Mesangial cell (primary cell): ENCODE results near the gene ANKIB1. TPM values are rescaled to one million over a fixed set of nuclear protein-coding genes. Genes with fewer than 3 reads are reported as not detected.

Source experiments
- total RNA-seq: library from RNA; depleted of rRNA; stranded (reverse); fragments of >200 nt; gene quantifications from 2 replicates; pipeline ENCODE4 v1.2.3, GENCODE V29; 2015

Gene ANKIB1, protein sequence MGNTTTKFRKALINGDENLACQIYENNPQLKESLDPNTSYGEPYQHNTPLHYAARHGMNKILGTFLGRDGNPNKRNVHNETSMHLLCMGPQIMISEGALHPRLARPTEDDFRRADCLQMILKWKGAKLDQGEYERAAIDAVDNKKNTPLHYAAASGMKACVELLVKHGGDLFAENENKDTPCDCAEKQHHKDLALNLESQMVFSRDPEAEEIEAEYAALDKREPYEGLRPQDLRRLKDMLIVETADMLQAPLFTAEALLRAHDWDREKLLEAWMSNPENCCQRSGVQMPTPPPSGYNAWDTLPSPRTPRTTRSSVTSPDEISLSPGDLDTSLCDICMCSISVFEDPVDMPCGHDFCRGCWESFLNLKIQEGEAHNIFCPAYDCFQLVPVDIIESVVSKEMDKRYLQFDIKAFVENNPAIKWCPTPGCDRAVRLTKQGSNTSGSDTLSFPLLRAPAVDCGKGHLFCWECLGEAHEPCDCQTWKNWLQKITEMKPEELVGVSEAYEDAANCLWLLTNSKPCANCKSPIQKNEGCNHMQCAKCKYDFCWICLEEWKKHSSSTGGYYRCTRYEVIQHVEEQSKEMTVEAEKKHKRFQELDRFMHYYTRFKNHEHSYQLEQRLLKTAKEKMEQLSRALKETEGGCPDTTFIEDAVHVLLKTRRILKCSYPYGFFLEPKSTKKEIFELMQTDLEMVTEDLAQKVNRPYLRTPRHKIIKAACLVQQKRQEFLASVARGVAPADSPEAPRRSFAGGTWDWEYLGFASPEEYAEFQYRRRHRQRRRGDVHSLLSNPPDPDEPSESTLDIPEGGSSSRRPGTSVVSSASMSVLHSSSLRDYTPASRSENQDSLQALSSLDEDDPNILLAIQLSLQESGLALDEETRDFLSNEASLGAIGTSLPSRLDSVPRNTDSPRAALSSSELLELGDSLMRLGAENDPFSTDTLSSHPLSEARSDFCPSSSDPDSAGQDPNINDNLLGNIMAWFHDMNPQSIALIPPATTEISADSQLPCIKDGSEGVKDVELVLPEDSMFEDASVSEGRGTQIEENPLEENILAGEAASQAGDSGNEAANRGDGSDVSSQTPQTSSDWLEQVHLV
- total RNA-seq, result 23.8 and 27.1 TPM in 2 replicates

DNA sequence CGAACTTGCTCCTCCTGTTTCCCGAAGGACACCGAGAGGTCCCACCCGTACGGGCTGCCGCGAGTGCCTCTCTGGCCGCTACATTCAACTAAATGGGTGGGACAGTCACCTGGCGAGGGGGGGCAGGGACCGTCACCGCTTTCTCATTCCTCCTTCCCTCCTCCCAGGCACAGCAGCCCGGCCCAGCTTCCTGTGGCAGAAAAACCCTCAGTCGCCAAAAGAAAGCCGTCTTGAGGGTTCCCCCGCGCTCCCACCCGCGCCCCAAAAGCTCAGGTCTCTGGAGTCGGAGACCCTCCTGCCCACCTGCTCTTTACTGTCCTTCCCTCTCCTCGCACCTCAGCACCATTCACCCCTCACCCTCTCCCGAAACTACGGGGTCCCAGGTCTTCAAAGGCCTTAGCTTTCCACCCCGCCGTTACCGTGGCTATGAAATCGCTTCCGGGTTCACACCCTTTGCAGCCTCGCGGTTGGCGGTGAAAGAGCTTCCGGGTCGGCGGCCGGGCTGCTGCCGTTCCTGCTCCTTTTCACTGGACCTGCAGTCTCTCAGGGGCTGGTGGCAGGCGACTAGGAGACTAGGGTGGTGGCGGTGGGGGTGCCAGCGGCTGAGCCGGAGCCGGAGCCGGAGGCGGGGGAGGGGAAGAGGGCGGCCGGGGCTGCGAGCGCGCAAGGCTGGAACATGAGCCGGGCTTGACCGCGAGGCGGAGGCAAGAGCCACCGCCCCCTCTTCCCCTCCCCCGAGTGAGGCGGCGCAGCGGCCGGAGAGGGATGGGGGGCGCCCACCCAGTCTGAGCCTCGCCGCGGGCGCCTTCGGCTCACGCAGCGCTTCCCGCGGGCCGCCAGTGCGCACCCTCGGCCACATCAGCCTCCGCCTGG lies at the start of gene ANKIB1, which contains the start of gene KRIT1:
Gene ANKIB1 (plus strand): TSS at position 488 of the 873 bp plus-strand sequence. CDS start 49,005 bp downstream, outside the sequence.
Gene KRIT1 (minus strand): TSS at position 428 of the 873 bp plus-strand sequence. CDS start 3,779 bp downstream, outside the sequence.

DNA sequence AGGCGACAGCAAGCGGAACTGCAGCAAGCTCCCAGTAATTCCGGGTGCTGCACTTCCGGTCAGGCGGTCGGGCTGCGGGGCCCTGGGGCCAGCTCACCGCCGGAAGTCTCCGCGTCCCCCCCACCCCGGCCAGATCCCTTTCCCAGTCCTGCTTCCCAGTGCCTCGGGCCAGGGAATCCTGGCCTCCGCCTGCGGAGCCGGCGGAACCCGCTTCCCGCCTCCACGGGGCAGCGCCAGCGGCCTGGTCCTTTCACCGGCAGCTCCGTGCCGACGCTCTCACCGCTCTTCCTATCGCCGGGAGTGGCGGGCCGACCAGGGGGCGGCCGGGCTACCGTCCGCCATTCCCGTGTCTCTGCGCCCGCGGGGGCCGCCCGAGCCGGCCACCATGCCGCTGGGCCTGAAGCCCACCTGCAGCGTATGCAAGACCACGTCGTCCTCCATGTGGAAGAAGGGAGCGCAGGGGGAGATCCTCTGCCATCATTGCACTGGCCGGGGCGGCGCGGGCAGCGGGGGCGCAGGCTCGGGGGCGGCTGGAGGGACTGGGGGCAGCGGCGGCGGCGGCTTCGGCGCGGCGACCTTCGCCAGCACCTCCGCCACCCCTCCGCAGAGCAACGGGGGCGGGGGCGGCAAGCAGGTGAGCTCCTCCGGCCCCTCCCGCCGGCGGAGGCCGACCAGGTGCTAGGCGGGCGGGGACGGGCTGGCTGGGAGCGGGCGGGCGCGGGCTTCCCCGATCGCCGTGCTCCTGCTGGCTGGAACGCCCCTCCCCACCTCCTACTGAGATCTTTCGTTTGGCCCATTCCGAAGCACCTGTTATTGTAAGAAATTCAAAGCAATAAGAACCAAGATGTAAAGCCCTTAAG lies 201.8 kb downstream of the ANKIB1 start, which contains the start of gene GATAD1:
Gene GATAD1 (plus strand): TSS at position 138 of the 860 bp plus-strand sequence. CDS start 248 bp downstream, at position 386.

Other genes starting within 250 kb of the ANKIB1 start
- 53.6 and 77.9 TPM in 2 replicates for gene CYP51A1, start 111.5 kb upstream of the ANKIB1 start, total RNA-seq
- not detected in 2 replicates for gene LRRD1, start 66.8 kb upstream of the ANKIB1 start, total RNA-seq
- 15.2 and 17.3 TPM in 2 replicates for gene KRIT1, start 60 bp upstream of the ANKIB1 start, total RNA-seq
- 11.2 and 28.5 TPM in 2 replicates for gene GATAD1, start 201.5 kb downstream of the ANKIB1 start, total RNA-seq
- gene ERVW-1, start 232.0 kb downstream of the ANKIB1 start, total RNA-seq, result not detected in 2 replicates